Activated CD4-positive, alpha-beta T cell treated with anti-CD3 and anti-CD28 coated beads, Interleukin-2, amount 50 U/mL, for 48 hours (primary cell): ENCODE data around the gene OPN4.

Experiments used
- DNase-seq, 2 experiments: peaks; one replicate each; pipeline ENCODE4 v3.0.0-alpha.2; 2020

OPN4 gene

DNA sequence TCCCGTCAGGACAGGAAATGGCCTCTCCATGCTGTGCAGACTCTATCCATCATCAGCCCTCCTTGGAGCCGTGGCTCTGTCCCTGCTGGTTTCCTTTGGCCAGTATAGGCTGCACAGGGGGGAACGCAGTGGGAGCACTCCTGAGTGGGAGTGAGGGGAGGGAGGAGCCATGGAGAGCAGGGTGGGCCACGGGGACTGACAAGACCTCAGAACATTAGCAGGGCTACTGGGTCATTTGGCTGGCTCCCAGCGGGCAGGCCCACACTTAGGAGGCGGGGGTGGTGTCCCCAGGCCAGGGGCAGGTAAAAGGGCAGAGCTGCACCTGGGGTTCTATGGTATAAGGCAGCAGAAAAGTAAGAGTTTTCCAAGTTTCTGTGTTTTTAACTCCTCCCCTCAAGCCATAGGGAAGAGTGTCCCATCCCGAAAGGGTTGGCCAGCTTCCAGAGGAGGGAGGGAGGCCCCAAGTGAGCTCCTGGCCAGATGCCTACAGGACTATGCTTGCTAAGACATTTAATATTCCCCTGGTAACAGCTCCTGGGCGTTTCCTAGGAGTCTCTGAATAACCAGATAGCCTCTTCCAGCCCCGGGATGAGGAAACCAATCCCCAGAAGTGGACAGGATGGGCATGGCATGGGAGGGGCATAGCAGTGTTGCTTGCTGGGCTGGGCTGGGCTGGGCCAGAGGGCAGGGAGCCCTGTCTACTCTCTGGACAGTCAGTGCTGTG is 5.5 kb upstream of the OPN4 start:
- no peak for DNase-seq

DNA sequence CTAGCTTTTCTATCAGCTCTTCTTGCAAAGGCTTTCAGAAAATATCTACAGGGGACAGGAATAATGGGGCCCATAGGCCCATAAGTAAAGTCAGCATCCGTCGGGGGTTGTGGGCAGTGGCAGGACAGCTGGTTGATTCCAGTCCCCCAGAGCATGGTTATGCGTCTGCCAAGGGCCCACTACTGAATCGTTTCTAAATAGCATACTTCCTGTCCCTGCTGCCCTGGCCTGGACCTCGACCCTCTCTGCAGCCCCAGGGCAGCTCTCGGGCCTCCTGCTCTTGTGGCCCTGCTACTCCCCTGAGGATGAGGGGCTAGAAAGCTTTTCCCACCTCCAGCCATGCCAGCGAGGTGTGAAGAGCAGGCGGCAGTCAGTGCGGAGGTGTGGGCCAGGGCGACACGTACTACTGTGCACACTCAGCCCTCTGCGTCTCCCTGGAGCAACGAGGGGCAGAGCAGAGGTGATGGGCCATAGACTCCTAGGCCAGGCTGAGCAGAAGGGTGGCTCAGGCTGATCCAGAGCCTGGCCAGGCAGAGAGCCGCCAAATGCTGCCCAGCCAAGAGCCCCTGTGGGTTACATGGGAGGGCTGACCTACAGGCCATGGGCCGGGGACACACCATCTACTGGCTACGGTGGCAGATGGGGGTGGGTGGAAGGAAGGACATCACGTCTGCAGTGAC is 4.7 kb upstream of the OPN4 start:
- DNase-seq = no peak

DNA sequence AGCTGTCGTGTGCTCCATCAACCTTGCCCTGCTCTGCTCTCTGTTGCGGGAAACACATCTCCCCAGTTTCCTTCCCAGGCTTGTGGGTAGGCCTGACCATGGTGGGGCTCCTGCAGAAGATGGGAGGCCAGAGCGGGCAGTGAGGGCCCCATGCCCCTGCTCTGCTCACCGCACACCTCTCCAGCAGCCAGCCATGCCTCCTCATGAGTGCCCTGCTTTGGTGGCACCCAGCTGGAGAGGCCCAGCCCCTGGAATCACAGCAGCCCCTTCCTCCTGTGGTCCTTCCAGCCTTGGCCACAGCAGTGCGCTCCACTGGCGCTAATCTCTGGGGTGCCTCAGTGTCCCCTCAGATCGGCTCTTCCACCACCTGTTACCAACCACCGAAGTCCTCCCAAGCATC is 4.2 kb upstream of the OPN4 start:
- no peak for DNase-seq

- no peak for DNase-seq
Measured at GRCh38 chr10:86651021-86651471, 3.3 kb upstream of the OPN4 start.

GRCh38 chr10:86651631-86652331 is 2.6 kb upstream of the OPN4 start:
- no peak for DNase-seq

- DNase-seq = no peak
Measured at GRCh38 chr10:86652361-86653202, 1.8 kb upstream of the OPN4 start.

DNA sequence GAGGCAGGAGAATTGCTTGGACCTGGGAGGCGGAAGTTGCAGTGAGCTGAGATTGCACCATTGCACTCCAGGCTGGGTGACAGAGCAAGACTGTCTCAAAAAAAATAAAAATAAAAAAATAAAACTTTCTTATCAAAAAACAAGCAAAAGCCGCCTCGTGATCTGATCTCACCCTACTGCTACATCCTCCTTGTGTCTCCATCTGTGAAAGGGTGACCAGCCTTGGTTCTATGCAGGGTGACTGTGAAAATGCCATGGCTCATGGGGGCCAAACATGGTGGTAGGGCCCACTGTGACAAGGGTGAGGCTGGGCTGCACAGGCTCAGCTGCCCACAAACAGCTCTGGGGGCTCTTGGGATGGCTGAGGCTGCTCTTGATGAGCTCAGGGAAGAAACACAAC is 968 bp upstream of the OPN4 start:
- DNase-seq = no peak

DNA sequence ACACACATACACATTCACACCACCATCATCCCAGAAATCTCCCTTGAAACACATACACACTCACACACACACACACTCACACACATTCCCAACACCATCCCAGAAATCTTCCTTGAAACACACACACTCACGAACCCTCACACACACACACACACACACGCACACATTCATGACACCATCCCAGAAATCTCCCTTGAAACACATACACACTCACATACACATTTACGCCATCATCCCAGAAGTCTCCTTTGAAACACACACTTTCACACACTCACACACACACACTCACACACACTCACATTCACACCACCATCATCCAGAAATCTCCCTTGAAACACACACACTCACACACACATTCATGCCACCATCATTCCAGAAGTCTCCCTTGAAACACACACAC is 360 bp upstream of the OPN4 start:
- no peak for DNase-seq

GRCh38 chr10:86655173-86655540 is 810 bp downstream of the OPN4 start:
- no peak for DNase-seq

DNA sequence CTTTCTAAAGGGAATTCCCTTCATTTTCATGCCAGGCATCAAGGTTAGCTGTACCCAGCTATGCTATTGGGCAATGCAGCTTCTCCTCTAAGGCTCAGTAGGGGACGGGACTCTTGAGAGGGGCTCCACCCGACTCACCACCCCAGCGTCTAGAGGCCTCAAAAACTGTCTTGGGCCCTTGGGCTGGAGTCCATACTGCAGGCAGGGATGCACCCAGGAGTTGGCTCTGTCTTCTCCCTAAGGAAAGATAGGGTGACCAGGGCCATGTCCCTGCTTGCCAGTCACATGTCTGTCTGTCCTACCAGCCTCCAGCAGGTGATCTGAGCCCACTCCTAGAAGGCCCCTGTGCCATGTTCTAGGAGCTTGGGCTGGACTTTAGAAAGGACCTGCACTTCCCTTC is 1.2 kb downstream of the OPN4 start:
- no peak for DNase-seq

- no peak for DNase-seq
Measured at GRCh38 chr10:86657011-86657395, 2.7 kb downstream of the OPN4 start.

- DNase-seq = no peak
Measured at GRCh38 chr10:86657396-86658011, 3.2 kb downstream of the OPN4 start.

DNA sequence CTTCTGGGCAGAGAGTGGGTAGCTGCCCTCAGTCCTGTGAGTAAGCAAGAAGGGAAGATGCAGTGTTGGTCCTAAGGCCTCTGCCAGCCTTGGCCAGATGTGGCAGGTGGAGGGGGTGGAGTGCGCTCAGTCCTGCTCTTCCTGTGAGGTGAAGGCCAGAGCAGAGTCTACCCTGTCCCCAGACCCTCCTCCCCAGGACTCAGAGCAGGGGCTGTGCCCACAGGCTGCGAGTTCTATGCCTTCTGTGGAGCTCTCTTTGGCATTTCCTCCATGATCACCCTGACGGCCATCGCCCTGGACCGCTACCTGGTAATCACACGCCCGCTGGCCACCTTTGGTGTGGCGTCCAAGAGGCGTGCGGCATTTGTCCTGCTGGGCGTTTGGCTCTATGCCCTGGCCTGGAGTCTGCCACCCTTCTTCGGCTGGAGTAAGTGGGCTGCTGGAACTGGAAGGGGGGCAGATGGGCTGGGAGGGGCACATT is 4.0 kb downstream of the OPN4 start:
- no peak for DNase-seq

- no peak for DNase-seq
Measured at GRCh38 chr10:86658751-86659150, 4.4 kb downstream of the OPN4 start.

DNA sequence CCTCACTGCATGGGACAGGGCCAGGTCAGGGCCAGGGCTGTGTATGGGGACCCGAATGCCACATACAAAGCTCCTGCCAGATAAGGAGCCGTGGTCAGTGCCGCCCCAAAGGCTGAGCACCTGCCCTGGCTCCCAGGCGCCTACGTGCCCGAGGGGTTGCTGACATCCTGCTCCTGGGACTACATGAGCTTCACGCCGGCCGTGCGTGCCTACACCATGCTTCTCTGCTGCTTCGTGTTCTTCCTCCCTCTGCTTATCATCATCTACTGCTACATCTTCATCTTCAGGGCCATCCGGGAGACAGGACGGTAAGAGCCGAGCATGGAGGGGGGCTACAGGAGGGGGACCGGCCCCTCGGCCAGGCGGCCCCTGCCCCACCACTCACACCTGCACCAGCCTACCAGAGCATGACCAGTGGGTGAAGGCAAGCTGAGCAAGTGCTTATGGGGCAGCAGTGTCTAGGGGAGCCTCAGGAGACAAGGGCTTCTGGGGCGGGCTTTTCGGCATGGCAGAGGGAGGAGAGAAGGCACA is 4.9 kb downstream of the OPN4 start:
- no peak for DNase-seq

DNA sequence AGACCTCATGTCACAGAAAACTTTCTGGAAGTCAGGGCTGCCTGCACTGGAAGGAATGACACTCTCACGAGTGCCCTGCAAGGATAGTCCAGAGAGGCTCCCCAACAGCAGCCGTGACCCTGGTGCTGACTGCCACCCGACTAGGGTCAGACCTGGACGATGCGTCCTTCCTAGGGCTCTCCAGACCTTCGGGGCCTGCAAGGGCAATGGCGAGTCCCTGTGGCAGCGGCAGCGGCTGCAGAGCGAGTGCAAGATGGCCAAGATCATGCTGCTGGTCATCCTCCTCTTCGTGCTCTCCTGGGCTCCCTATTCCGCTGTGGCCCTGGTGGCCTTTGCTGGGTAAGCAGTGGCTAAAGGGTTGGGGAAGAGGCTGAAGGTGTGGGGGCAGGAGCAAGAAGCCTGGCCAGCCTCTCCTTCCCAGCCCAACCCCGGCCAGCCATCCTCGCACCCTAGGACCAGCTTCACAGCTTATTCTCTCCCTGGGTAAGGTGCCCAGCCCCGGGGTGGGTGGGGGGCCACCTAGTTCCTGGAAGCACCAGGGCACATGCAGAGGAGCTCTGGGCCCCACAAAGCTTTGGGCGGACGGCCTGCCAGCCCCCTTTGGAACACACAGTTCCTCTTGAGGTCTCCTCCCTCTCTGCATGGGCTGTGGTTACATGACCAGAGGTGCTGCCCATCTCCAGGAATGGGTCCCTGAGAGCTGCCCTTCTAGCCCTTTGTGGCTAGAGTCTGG is 5.5 kb downstream of the OPN4 start:
- DNase-seq = no peak

DNA sequence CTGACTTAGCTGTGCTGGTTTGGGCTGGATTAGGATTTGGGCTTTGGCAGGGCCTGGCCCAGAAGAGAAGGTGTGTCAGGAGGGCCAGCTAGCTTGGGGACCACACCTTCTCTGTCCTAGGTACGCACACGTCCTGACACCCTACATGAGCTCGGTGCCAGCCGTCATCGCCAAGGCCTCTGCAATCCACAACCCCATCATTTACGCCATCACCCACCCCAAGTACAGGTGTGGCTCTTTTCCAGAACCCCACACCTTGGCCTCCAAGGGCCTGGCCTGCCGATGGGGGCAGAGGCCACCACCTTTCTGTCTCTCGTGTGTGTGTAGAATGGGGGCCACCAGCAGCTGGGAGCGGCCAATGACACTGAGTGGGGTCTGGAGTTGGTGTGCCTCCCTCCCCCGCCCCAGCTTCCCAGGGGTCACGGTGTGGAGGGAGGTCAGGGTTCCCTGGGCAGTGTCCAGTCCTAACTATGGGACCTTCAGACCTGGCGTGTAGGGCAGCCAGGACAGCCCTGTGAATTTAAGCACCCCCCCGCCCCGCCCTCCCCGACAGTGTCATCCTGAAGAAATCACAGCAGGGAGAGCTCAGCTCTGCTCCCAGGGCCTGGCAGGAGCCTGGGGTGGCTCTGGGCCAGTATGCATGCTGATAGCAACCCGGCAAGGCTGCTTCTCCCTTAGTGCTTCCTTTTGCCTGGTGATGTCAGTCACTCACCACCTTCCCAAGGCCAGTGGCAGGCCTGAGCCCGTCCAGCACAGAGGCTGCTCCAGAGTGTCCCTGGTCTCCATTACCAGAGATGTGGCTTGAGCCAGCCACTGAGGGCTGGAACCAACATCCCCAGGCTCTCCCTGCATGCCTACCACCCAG is 7.0 kb downstream of the OPN4 start:
- DNase-seq = no peak

DNA sequence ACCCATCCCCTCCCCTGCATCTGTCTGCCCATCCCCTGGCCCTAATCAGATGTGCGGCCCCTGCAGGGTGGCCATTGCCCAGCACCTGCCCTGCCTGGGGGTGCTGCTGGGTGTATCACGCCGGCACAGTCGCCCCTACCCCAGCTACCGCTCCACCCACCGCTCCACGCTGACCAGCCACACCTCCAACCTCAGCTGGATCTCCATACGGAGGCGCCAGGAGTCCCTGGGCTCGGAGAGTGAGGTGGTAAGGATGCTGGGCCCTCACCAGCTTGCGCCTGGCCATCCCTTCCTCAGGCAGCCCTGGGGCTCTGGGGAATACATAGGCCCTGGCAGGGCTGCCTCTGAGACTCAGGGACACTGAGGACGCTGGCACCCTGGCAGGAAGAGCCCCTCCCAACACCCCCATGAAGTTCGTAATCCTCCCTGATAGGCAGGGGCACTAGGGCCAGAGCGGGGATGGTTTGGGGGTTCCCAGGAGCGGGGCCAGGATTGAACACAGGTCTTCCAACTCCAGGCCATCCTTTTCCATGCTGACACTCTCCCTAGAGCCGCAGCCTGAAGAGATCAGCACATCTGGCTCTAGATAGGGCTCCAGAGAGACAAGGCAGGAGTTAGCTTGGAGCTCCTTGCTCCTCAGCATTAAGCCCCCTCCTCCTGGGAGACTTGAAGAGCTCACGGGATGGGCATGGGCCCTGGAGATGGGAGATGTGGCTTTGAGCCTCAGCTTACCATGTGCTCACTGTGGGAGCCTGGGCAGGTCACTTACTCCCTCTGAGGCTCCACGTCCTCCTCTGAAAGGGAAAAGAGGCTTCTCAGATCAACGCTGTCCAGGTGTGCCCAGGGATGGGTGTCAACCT is 8.1 kb downstream of the OPN4 start:
- no peak for DNase-seq

DNA sequence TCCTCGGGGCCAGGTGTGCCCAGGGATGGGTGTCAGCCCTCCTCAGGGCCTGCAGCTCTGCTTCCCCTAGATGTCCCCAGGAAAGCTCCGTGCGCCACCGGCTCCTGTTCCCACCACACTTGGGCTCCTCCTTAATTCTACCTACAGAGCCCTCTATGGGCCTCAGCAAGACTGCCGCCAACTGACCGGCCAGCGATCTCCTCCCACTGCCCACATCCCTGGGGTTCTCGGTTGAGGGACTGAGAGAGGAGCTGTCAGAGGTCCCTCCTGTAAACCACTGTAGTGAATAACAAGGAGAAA is 8.6 kb downstream of the OPN4 start:
- DNase-seq = no peak
